ENCODE measurements around the gene TMEM181.

DNA sequence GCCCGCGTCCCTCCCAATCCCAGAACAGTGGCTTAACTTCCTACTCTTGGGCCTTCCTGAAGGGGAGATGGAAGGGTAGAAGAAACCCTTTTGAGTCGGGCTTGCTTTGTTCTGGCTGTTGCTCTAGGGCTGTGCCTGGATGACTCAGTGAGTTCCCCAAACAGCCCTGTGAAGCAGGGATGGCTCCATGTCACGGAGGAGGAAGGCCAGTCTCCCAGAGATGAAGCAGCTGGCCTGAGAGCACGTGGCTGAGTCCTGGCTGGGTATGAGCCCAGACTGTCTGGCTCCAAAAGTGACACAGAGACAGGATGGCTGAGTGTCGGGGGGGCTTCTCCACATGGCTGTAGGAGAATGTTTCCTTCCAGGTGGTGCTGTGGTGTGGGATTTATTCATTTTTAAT is 94.6 kb downstream of the TMEM181 start:
- TF ChIP-seq POLR2AphosphoS5 (IDR thresholded peaks at IDR 0.05; ENCODE audit: low read depth, low read length) (no peak), SPI1 (IDR thresholded peaks at IDR 0.05; ENCODE audit: low read depth, low read length) (no peak), PAX5 (IDR thresholded peaks at IDR 0.05; ENCODE audit: insufficient read depth, low read length, severe bottlenecking) (no peak), TAF1 (IDR thresholded peaks at IDR 0.05; ENCODE audit: low read depth, low read length) (no peak)
